NCI-H69 (cell line): ENCODE results near the gene MRPS33.
"Not testable (repeated sequence)": the region's sequence is repeated elsewhere in the genome, so short reads cannot be mapped to it uniquely, and the experiment has no call there.

Source experiments
- DNase-seq: peaks from one replicate; lab custom pipeline; 2025; lab: John Stamatoyannopoulos, UW

Gene MRPS33

DNA sequence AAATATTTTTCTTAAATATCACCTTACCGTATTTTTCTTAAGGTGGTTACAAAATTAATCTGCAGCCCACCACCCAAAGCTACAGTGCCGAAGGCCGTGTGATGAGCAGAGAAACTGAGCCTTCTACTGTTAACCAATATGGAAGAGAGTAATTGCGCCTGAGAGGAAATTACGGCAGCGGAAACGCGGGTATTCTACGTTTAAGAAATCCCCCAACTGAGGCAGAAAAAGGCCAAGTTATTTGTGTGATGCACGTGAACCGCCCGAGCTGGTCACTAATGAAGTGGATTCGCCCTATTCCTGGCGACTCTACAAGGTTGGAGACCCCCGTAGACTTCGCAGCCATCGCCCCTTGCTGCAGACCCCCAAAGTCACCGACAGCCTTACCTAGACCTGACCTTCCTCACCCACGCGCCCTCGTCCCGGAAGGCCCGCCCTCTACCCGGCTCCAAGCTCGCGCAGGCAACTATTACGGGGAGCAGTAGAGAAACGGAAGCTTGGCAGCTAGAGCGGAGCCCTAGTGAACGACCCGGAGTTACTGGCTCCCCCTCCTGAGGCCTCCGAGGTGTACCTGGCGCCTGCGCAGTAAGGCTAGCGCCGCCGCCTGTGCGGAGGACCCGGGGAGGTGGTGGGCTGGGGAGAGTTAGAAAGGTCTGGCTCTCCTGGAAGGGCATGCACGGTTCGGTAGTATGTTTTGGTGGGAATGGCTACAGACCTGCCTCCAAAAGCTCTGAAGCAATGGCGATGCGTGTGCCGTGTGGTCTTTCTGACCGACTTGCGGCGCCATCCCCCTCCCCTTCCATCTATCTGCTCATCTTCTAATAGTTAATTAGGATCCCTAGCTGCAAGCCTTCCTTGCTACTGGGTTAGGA lies at the start of gene MRPS33:
MRPS33 (minus strand) TSS at position 429 of the 872 bp plus-strand sequence. CDS start 4,319 bp downstream, outside the sequence.
- peak; percentile 99 for DNase-seq

DNA sequence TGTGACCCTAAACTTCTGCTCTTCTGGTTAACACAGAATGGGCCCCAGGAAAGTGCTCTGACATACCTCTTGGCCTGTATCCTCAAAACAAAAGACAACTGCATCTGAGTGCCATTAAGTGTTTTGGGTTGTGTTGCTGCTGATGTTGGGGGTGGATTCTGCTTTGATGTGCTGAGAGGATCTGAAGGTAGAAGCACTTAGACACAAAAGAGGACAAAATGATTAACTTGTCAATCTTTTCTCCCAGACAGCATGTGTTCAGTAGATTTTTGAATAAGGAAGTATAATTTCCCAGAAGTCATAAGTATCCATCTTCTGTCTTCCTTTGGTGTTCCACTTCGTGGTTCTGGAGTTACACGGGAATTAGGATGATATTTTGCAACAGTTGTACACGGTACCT lies 43.0 kb upstream of the MRPS33 start:
- no peak for DNase-seq

DNA sequence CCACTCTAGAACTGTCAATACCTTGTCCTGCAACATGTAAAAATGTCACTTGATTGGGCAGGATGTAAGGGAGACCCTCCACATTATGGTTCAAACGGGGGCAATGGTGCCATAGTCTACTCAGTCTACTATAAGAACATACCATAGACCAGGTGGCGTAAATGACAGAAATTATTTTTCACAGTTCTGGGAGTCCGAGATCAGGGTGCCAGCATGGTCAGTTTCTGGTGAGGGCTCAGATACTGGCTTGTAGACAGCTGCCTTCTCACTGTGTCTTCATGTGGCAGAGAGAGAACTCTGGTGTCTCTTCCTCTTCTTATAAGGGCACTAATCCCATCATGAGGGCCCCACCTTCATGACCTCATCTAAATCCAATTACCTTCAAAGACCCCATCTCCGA lies 40.4 kb upstream of the MRPS33 start:
- no peak for DNase-seq

DNA sequence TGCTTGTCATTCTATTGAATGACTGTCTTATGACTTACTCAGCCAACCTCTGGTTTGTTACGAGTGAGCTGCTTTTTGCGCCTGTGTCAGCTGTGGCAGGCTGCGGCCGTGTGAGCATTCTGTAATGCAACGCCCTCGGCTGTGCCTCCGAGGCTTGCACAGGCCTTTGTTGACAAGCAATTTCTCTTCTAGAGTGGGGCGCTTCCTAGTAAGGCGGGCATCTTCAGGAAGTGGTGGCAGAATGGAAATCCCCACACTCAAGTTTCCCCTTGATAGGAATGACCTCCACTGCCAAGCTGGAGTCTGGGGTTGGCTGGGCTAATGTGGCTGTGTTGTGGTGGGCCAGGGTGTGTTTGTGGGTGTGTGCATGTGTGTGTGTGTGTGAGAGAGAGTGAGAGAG lies 38.9 kb upstream of the MRPS33 start:
- no peak for DNase-seq

DNA sequence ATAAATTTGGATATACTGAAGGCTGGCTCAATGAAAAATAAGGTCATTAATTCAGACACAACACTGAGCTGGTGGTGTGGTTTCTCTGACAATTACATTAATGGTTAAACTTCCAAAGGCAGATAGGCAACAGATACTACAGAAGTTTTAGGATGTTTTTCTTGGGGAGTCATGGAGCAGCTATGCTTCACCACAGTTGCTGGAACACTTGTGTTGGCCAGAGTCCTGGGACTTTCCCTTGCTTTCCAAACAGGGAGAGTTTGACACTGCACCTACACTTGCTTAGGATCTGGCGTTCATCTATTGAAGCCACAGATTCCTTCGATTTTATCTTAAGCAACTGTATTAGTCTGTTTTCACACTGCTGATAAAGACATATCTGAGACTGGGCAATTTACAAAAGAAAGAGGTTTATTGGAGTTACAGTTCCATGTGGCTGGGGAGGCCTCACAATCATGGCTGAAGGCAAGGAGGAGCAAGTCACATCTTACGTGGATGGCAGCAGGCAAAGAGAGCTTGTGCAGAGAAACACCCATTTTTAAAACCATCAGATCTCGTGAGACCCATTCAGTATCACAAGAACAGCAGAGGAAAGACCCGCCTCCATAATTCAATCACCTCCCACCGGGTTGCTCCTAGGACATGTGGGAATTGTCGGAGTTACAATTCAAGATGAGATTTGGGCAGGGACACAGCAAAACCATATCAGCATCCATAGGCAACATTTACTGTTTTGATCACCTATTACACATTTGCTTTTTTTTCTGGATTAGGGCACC lies 31.3 kb upstream of the MRPS33 start:
- DNase-seq = no peak

DNA sequence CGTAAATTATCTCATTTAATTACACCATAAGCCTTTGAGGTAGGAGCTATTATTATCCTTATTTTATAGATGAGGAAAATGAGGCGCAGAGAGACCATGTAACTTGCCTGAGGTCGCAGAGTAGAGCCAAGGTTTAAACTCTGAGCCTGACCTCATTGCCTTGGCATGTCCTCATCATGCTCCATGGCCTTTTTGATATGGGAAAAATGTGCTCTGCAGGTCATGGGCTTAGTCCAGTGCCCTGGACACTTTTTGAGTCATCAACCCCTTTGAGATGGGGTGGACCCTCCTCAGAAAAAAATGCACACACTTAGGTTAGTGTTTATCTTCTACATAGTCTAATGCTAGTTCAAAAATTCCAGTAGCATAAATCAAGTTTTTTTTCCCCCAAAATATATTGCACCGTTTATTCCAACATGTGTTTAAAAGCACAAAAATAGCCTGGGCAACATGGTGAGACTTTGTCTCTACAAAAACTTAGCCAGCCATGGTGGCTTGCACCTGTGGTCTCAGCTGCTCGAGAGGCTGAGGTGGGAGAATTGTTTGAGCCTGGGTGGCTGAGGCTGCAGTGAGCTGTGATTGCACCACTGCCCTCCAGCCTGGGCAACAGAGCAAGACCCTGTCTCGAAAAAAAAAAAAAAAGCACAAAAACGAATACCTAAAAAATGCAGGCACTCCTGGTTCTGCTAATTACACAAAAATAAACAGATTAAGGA lies 30.5 kb upstream of the MRPS33 start:
- DNase-seq = no peak

DNA sequence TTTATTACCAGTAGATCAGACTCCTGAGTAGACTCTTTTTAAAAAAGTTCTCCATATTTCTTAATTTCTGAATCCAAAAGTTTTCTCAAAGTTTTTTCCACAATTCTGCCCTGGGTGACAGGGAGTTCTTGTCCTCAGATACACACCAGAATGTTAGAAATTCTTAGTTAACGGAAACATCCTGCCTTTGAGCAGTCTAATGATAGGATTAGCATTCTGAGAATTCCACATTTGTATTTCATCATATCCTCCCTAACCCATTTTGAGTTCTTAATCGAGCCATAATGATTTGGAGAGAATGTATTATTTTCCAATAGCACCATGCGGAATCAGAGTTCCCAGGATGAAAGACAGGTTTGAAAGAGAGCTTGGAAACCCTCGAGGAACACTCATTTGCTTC lies 28.9 kb upstream of the MRPS33 start:
- no peak for DNase-seq

DNA sequence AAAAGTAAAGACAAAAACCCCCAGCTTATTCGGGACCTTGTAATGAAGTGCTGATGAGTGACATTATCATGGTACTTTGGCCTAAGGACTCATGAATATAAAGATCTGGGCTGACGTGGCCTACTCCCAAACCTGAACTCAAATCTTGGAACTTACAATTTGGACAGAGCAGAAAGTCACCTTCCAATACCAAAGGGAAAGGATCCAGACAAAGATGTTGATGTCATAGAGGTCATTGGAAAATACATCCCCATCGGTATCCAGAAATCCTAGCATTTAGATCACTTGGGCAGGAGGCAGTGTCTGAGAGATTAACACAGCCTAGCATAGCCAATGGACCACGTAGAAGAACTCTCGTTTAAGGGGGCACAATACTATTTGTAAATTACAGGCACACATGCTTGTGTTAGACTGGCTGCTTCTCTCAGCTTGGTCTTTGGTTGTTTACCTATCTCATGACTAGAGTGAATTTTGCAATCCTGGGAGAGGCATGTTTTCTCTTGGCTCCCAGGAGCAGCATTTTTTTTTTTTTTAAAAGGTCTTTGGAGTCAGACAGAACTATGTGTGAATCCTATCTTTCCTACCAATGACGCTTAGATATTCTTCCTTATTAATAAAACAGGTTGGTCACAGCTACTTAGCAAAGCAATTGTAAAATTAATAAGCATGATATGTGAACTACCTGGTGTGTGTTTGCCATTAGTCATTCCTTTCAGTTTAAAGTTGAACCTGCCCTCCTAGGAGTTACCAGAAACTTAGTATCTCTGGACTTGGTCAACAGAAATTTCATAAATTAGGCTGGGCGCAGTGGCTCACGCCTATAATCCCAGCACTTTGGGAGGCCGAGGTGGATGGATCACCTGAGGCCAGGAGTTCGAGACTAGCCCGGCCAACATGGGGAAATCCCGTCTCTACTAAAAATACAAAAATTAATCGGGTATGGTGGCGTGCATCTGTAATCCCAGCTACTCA lies 27.8 kb upstream of the MRPS33 start:
- no peak for DNase-seq

DNA sequence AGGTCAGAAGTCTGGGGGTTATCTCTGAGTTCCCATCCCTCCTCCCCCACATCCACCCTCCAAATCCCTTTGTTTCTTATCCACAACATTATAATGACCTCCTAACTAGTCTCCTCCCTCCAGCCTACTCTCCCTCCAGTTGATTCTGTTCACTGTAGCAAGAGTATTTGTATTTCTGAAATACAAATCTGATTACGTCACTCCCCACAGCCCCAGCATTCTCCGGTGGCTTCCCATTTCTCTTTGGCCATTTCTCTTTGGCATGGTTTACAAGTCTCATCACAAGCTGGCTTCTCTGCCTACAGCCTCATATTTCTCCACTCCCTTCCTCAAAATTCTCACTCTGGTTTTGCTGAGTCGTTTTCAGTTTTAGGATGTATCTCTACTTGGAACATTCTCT lies 24.6 kb upstream of the MRPS33 start:
- DNase-seq = no peak

DNA sequence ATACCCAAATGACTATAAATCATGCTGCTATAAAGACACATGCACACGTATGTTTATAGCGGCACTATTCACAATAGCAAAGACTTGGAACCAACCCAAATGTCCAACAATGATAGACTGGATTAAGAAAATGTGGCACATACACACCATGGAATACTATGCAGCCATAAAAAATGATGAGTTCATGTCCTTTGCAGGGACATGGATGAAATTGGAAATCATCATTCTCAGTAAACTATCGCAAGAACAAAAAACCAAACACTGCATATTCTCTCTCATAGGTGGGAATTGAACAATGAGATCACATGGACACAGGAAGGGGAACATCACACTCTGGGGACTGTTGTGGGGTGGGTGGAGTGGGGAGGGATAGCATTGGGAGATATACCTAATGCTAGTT lies 23.3 kb upstream of the MRPS33 start:
- not testable (repeated sequence) for DNase-seq

DNA sequence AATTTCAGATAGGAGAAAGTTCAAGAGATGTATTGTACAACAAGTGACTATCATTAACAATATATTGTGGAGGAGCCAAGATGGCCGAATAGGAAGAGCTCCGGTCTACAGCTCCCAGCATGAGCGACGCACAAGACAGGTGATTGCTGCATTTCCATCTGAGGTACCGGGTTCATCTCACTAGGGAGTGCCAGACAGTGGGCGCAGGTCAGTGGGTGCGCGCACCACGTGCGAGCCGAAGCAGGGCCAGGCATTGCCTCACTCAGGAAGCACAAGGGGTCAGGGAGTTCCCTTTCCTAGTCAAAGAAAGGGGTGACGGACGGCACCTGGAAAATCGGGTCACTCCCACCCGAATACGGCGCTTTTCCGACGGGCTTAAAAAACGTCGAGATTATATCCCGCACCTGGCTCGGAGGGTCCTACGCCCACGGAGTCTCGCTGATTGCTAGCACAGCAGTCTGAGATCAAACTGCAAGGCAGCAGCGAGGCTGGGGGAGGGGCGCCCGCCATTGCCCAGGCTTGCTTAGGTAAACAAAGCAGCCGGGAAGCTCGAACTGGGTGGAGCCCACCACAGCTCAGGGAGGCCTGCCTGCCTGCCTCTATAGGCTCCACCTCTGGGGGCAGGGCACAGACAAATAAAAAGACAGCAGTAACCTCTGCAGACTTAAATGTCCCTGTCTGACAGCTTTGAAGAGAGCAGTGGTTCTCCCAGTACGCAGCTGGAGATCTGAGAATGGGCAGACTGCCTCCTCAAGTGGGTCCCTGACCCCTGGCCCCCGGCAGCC lies 18.0 kb upstream of the MRPS33 start:
- DNase-seq = not testable (repeated sequence)

DNA sequence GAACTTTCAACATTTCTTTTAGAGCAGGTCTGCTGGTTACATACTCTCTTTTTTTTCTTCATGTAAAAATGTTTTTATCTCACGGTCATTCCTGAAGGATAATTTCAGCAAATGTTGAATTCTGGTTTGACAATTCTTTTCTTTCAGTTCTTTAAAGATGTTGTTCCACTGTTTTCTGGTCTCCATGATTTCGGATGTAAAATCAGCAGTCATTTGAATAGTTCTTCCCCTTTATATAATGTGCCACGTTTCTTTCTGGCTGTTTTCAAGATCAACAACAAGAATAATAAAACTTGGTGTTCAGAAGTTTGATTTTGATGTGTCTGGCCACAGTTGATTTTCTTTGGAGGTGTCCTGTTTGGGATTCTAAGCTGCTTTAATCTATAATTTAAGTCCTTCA lies 14.0 kb upstream of the MRPS33 start:
- no peak for DNase-seq

DNA sequence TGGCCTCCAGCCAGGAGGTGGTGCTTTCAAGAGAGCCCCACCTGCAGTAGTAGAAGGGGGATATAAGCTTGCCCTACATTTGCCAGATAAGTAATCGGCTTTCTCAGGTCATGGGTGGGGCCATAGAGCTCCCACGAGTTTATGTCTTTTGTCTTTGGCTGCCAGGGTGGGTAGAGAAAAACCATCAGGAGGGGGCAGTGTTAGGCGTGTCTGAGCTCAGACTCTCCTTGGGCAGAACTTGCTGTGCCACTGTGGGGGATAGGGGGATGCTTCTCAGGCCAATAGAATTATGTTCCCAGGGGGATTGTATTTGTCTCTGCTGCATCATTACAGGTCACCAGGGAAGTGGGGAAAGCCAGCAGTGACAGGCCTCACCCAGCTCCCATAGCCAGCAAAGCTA lies 12.3 kb upstream of the MRPS33 start:
- peak; percentile 41 for DNase-seq

DNA sequence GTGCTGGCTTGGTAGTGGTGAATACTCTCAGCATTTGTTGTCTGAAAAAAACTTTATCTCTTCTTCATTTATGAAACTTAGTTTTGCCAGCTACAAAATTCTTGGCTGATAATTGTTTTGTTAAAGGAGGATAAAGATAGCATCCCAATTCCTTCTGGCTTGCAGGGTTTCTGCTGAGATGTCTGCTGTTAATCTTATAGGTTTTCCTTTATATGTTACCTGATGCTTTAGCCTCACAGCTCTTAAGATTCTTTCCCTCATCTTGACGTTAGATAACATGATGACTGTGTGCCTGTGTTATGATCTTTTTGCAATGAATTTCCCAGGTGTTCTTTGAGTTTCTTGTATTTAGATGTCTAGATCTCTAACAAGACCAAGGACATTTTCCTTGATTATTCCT lies 9.9 kb upstream of the MRPS33 start:
- no peak for DNase-seq

DNA sequence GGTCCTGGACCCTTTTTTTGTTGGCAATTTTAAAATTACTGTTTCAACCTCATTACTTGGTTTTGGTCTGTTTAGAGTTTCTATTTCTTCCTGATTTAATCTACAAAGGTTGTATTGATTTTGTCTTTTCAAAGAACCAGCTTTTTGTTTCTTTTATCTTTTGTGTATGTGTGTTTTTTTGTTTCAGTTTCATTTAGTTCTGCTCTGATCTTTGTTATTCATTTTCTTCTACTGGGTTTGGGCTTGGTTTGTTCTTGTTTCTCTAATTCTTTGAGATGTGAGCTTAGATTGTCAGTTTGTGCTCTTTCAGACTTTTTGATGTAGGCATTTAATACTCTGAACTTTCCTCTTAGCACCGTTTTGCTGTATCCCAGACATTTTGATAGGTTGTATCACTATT lies 8.5 kb upstream of the MRPS33 start:
- no peak for DNase-seq

DNA sequence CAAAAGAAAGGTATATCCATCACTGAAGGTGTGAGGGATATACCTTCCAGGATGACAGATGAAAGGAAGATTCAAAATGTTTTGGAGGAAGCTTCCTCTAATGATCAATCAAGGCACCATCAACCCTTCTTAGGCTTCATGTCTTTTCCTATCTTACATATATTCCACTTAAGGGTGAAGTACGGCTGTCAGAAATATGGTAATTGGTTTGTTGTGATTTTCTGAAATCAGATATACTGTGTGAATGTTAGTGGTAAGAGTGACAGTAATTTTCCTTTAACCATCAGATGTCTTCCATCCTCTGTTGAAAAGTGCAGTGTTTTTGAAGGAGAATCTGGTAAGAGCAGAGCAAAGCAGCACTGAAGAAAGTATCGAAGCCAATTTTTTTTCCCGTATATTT lies 2.8 kb upstream of the MRPS33 start:
- DNase-seq = no peak

DNA sequence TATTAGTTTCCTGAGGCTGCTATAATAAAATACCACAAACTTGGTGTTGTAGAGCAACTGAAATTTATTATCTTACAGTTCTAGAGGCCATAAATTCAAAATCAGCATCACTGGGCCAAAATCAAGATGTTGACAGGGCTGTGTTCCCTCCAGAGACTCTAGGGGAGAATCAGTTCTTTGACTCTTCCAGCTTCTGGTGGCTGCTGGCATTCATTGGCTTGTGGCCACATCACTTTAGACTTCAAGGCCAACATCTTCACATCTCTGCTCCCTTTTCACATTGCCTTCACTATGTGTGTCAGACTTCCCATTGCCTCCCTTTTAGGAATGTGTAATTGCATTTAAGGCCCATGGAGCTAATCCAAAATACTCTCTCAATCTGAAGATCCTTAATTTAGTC lies 1.6 kb upstream of the MRPS33 start:
- DNase-seq = no peak

DNA sequence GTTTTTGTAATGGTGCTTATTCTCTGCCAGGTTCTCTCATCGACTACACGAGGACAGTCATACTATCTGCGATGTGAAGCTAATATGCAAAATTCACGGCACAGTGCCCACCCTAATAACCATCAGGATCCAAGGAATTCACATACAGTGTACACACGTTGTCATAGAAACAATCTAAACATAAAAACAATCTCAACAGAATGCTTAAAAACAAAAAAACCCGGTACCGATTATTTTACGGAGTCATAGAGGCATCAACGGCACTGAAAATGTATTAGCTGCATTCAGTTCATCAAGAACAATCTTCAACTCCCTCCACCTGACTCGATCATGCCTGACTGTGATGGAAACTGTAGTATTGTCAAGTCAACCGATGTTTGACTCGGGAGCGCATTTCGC lies 628 bp downstream of the MRPS33 start:
- peak; percentile 45 for DNase-seq

DNA sequence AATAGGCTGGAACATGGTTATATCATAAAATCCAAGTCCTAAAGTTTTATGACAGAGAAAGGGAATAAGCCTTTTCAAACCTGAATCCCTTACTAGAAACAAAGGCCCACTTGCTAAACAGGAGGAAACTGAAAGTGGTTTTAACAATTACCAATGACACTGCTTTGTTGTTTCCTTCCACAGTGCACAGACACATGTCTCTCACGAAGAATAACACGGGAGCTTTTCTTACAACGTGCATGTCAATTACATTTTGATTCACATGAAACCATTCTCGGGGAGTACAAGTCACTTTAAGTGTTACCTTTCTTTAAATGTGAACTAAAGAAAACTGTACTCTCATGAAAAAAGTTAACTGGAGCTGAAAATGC lies 1.4 kb downstream of the MRPS33 start:
- no peak for DNase-seq

DNA sequence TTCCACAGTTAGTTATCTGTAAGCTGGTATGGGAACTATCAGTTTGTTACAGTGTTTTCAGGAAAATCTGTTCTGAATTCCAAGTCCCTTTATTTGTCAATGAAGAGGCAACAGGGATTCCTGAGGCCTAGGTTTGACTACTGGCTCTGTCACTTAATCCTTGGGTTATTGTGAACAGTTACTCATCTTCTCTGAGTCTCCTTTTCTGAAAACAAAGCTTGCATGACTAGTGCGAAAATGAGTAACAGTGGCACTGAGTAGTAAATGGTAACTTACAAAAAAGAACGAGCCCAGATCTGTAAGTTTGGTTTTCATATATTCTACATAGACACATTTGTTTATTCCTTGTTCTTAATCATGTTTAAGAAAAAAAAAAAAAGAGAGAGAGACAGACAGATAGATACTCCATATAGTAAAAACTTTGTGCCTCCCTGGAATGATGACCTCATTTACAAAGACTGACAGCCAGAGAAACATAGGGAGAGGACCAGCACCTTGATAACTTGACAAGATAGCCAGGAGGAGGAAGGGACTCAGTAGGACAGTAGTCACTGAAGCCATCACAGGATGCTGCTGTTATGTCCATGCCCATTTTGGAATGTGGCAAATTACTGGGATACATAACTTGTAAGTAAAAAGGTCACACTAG lies 1.9 kb downstream of the MRPS33 start:
- DNase-seq = no peak
